LNCAP (cell line): ENCODE results near the gene HNRNPA0.

Experiments
- CTCF ChIP-seq: fragments of 450-650 bp; IDR thresholded peaks from 2 replicates; pipeline ENCODE4 v1.5.1; 2017; ENCODE audit warnings: mild to moderate bottlenecking

The HNRNPA0 gene

GRCh38 chr5:137703565-137703964 lies 50.6 kb downstream of the HNRNPA0 start:
- no peak for TF ChIP-seq CTCF

GRCh38 chr5:137700282-137700680 lies 53.9 kb downstream of the HNRNPA0 start:
- no peak for TF ChIP-seq CTCF

GRCh38 chr5:137699336-137700281 lies 54.6 kb downstream of the HNRNPA0 start:
- TF ChIP-seq CTCF = no peak

- TF ChIP-seq CTCF = no peak
Measured at GRCh38 chr5:137696481-137696880, 57.7 kb downstream of the HNRNPA0 start.

- TF ChIP-seq CTCF = no peak
Measured at GRCh38 chr5:137695651-137696428, 58.3 kb downstream of the HNRNPA0 start.
